HG02610 (cell line): ENCODE data around the gene OVCH1.

Source experiments
- ATAC-seq: cut with Tn5 transposase; IDR thresholded peaks from one replicate; pipeline ENCODE4 v1.9.1; 2021; ENCODE audit warnings: mild to moderate bottlenecking, moderate library complexity; ENCODE audit not compliant: unreplicated experiment

Gene OVCH1

DNA sequence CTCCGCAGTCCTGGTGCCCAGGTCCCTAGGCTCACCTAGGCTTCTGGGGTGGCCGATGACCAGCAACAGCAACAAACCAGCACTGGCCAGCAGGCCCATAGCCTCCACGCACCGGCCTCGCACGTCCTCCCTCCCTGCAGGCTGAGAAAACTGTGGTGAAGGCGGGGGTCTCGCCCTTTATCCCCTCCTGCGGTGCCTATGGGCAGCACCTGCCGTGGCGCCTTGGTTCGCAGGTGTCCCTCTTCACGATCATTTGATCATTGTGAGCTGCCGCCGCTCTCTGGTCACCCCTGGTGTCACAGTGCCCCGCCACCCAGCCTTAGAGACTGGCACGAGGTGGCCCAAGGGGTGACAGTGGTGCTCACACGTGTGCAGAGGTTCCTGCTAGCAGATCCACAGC is at the start of gene OVCH1:
OVCH1 (minus strand) TSS at position 99 of the 400 bp plus-strand sequence; CDS start at position 99, 0 bp downstream.
- no peak for ATAC-seq

DNA sequence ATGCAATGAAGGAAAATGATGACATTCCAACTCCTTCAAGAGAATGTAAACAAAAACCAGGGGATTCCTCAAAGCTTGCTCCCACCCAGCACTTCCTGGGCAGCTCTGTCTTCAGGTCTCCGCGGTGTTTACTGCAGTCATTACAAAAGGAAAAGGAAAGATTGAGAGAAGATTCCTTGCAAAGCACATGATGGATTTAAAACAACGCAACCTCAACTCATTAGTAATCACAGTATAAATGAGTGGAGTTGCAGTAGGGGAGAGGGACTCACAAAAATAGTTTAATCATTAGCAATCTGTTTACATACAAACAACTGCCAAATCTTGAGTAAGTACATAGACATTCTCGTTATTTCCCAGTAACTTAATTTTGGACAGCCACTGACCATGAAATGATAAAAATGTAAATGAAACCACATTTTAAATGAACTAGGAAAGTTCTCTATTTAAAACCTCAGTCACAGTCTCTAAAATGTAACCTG is 49.7 kb upstream of the OVCH1 start:
- ATAC-seq = no peak

DNA sequence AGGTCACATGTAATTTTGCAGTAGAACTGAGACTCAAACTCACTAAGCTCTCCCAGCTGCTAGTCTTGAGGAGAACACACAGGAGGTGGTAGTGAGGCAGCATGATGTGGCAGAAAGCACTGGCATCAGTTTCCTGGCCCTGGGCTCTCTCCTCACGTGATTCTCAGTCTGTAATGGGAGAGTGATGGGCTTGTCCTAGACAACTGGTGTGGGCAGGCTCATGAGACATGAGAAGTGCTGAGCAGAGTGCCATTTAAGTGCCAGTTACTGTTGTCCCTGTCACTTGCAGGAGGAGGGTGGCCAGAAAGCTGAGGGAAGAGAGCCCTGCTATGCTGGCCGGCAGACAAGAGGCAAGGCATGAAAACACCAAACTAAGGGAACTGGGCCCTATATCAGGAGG is 48.5 kb upstream of the OVCH1 start:
- ATAC-seq = no peak

DNA sequence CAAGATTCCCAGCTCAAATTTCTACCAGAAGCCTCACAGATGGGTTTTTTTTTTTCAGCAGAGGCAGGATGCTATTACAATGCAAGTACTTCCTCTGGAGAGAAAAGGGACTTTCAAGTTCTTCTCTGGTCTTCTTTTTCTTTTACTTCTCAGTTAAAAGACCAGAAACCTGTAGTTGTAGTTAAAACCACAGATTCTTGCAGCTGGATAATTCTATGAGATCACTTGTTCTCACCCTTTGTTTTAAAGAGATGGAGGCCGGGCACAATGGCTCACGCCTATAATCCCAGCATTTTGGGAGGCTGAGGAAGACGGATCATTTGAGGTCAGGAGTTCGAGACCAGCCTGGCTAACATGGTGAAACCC is 47.6 kb upstream of the OVCH1 start:
- ATAC-seq = peak; percentile 80

DNA sequence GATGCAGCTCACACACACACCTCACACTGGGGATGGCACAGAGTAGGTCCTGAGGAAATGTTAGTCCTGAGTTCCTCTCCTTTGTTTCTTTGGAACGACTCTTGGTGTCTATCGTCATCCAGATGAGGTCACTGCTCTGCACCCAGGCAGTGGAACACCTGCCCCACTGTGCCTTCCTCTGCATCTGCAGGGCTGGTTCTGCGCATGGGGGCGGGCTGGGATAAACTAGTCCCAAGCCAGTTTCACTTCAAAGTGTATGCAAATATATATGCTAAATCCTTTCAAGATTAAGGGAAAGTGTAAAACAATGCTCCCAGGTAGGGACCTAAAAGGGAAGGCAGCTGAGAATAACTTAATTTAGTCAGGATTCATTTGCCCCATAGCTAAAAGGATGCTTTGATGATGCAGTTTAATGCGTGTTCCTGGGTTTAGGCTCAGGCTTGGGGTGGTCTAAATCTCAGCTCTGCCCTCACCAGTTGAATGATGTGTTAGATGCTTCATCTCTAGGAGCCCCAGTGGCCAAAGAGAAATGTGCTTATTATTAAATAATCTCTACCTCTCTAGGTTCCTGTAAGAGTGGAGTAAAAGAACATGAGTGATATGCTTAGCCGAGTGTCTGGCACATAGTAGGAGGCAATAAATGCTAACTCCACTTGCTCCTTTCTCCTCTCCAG is 47.1 kb upstream of the OVCH1 start:
- peak; percentile 29 for ATAC-seq

GRCh38 chr12:29543036-29543435 is 45.5 kb upstream of the OVCH1 start:
- no peak for ATAC-seq

DNA sequence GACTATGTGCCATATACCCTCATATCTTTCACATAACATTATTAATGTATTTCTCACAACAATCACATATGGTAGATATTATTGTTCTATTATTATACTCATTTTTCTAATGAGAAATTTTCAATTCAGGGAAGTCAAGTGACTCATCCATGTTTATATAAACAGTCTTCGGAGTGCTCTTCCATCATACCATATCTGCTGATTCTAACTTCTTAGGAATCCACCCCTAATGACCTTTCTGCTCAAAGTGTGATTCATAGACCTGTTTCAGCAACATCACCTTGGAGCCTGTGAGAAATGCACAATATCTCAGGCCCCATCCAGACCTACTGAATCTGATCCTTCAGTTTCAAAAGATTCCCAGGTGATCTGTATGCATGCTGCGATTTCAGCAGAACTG is 39.8 kb upstream of the OVCH1 start:
- no peak for ATAC-seq

DNA sequence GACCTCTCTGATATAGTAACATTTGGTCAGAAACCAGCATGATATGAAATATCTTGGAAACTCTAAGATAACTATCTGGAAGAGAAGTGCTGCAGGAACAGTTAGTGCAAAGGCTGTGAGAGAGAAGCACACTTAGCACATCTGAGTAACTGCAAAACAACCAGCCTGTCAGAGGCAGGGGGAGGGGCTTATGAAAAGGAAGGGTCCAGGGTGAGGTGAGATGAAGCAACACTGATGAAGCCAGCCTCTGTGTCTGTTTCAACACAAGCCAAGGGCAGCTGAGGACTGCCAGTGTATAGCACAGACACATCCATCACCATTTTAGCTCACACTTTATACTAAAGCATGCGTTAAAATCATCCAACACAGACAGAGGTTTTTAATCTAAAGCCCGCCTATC is 37.4 kb upstream of the OVCH1 start:
- no peak for ATAC-seq

DNA sequence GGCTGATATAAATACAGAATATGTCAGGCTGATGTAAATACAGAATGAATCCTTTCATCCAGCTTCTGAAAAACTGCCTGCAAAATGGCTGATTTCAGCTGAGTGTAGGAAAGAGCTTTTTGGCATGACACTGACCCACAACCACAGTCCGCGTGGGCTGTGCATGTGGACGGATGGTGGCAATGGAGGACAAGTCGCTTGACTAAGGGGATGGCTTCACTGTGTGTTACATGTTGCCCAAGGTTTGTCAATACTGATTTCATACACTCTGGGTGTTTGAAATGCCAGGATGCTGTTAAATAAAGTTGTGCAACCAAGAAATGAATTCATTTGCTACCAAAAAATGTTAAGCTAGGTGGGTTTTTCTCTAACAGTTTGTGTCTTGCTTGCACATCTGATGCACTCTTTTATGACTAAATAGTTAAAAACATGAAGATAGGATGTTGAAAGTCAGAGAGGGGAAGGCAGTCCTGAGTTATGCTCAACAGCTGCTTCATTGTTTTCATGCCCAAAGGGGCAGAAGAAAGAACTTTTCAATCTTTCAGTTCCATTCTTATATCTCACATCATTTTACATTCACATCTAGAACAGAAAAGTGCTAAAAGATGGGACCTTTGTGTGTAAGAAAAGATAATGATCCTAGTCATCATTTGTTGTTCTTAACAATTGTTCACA is 36.5 kb upstream of the OVCH1 start:
- no peak for ATAC-seq

GRCh38 chr12:29531471-29531870 is 34.0 kb upstream of the OVCH1 start:
- no peak for ATAC-seq

- no peak for ATAC-seq
Measured at GRCh38 chr12:29530436-29530835, 33.0 kb upstream of the OVCH1 start.

DNA sequence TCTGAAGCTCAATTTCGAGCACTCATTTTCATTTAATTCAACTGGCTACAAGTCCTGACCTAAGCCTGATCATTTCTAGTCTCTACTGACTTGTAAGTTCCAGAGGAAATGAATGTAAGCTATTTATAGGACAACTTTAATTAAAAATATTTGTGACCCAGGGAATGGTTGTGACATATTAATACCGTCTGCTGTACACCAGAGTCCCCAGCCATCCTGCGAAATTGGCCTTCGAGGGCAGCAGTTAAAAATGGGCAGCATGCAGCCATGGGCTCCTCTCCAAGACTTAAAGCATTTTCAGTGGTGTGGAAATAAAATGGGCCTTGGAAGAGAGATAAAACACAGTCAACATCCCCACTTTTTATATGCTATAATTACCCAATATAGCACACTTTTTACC is 30.7 kb upstream of the OVCH1 start:
- ATAC-seq = no peak

DNA sequence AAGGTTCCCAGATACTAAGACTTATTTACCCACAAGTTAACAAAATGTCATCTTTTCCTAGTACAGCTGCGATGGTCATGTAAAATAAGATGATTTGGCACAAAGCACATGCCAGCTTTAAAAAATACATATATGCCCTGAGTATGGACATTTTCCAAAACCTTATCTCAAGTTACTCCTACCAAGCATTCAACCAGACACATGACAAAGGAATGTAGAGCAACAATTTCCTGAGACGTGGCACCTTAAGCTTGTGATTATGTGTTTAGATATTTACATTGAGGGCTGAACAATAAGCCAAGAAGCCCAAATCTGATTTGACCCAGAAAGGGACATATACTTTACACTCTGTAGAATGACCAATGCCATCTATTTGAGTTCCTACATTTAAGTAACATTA is 24.5 kb upstream of the OVCH1 start:
- no peak for ATAC-seq

GRCh38 chr12:29519585-29520182 is 22.2 kb upstream of the OVCH1 start:
- no peak for ATAC-seq

- ATAC-seq = peak; percentile 67
Measured at GRCh38 chr12:29518407-29518806, 20.9 kb upstream of the OVCH1 start.

GRCh38 chr12:29517264-29517663 is 19.8 kb upstream of the OVCH1 start:
- ATAC-seq = no peak

- no peak for ATAC-seq
Measured at GRCh38 chr12:29516431-29516875, 19.0 kb upstream of the OVCH1 start.

DNA sequence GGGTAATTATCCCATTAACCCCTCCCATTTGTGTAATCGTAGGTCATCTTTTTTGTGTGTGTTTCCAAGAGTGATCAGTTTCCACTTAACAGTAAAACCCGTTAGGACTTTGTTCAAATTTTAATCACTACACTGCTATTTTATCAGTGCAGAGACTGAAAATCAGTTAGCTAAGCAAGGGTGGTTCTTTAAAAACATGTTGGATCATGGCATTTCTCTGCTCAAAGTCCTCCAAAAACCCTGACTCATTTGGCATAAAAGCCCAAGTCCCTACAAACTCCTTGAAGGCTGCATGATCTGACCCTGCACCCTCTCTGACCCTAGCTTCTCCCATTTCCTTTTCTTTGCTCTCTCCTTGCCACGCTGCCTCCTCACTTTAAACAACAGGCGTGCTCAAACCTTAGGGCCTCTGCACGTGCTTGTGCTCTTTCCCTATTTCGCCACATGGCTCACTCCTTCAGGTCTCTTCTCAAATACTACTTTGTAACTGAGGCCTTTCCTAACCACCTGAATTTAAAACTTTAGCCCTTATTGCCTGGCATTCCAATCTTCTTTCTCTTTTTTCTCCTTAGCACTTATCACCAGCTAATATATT is 13.2 kb upstream of the OVCH1 start:
- ATAC-seq = no peak

DNA sequence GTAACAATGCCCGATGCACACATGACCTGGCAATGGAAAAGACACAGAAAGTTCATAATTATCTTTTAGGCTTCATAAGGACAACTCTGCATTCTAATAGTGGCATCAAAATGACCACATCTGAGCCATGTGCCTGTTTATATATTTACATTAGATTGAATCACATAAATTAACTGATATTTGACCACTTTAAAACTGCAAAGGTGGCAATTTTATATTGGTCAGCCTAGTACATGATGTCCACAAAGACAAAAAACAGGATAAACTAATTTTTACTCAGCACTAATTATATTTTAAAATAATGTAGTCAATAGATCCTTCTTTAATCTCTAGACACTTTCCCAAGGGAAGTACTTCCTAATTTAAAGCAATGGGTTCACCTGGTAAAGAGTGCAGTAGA is 12.0 kb upstream of the OVCH1 start:
- ATAC-seq = no peak

- no peak for ATAC-seq
Measured at GRCh38 chr12:29508949-29509348, 11.5 kb upstream of the OVCH1 start.

DNA sequence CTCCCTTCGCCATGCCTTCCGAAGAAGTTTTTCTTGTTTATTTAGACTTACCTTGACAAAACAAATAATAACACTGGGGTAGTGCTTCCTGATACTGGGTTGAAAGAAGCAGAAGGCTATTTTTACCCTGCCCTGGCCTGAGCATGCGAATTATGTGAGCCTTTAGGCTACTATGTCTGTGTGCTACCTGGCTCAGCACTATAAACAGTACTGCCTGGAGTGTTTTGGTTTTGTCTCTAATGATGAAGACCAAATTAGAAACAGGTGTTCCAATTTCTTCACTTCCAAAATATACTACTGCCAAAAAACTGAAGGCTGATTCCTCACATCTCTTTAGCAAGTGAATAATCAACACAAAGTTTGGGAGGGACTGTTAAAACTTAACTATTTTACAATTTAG is 7.6 kb upstream of the OVCH1 start:
- no peak for ATAC-seq

DNA sequence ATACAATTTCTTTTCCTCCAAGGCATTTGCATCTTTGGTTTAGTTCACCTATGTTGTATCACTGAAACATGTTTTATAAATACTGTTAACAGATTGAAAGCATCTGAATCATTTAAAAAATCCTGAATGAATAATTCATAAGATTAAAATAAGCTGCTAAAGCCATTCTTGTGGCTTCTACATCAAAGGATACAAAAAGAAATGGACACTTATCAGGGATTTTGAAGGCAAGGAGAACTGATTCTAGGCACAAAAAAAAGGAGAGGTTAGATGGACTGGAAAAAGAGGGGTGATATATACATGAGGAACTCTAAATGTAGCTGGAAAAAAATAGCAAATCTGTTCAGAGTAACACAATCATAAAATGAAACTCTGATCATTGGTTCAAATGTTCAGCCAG is 5.8 kb upstream of the OVCH1 start:
- ATAC-seq = no peak
